ENCODE results near the gene SYT15. TPM values are rescaled to one million over a fixed set of nuclear protein-coding genes. Genes with fewer than 3 reads are reported as not detected.

SYT15 gene
- total RNA-seq, result 2.5 TPM

DNA sequence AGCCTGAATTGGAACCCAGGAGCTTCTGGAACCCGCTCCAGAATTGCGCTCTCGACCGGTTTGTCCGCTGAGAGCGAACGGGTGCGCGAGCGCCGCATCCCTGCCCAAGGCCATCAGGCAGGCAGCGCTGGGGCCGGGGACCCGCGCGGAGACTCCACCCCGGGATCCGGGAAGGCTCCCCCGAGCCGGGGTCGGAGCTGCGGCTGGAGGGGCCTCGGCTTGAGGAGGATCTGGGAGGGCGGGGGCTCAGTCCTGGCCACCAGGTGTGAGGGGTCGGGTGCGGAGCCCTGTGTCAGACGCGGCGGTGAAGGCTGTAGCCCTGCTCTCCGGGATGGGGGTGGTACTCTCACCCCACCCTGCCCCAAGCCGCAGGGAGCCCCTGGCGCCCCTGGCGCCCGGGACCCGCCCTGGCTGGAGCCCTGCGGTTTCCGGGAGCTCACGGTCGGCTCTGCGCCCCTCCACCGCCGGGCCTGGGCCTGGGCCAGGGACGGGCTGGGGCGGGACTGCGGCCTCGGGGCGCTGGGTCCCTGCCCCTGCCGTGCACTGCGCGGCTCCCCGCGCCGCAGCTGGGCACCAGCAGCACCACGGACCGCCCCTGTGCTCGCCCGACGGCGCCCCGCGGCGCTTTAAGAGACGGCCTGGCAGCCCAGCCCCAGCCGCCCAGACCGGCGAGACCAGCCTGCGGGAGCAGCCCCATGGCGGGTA lies at the start of gene SYT15:
SYT15 (plus strand) TSS at position 655 of the 705 bp plus-strand sequence; CDS start at position 696, 41 bp downstream.

DNA sequence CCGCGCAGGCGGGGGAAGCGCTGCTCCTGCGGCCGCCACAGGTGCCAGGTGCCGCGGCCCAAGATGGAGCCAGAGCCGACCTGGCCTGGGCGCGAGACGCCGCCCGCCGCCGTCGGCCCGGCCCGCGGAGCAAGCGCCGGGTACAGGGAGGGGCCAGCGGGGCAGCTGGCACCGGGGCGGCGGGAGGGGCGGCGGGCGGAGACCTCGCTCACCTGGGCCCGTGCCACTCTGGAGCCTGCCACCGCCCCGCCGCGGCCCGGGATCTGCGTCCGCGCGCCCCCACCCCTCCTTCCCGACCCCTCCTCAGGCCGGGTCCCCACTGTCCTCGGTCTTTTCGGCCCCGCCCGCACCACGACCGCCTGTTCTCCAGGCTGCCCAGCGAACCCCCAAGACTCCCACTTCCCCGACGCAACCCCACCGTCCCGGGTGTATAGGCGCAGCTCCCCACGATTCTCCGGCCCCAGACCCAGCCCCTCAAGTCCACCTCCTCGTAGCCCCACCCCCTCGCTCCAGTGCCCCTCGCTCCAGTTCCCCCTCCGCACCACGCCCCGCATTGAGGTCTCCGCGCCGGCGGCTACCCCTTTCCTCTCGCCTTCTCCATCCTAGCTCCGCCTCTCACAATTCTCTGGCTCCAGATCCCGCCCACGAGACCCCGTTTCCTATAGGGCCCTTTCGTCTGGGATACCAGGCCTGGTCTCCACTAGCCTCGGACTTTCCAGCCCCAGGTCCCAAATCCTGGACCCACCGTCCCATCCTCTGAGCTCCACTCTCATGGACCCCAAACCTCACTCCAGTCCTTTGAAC lies 22.2 kb upstream of the SYT15 start, which contains the start of gene GPRIN2:
GPRIN2 (minus strand) TSS at position 144 of the 804 bp plus-strand sequence. CDS start 5,922 bp downstream, outside the sequence.

Other genes with a start within 250 kb of the SYT15 start
- gene ANXA8L1, start 203.4 kb upstream of the SYT15 start, total RNA-seq, result 4.9 TPM
- gene NPY4R, start 113.2 kb upstream of the SYT15 start, total RNA-seq, result 0.22 TPM
- 9.0 TPM for gene GPRIN2, start 22.5 kb upstream of the SYT15 start, total RNA-seq

Data from camera-type eye (tissue), 1 donor.